ENCODE measurements around the gene NUAK2.
A peak's percentile ranks its signal among the peaks of the same experiment; 100 is the strongest.
"Not testable (repeated sequence)": the region's sequence is repeated elsewhere in the genome, so short reads cannot be mapped to it uniquely, and the experiment has no call there.

NUAK2 gene

GRCh38 chr1:205321162-205321958 lies at the start of gene NUAK2:
NUAK2 (minus strand) TSS chr1:205321745; CDS start chr1:205321628, 117 bp downstream.
- peak; percentile 71 to 73 for DNase-seq (ENCODE audit: low read depth in 2 of 2)

- no peak for DNase-seq (ENCODE audit: low read depth in 2 of 2)
Measured at GRCh38 chr1:205370780-205371179, 49.2 kb upstream of the NUAK2 start.

- no peak for DNase-seq (ENCODE audit: low read depth in 2 of 2)
Measured at GRCh38 chr1:205369701-205370123, 48.2 kb upstream of the NUAK2 start.

GRCh38 chr1:205368478-205368877 lies 46.9 kb upstream of the NUAK2 start:
- no peak for DNase-seq (ENCODE audit: low read depth in 2 of 2)

- no peak for DNase-seq (ENCODE audit: low read depth in 2 of 2)
Measured at GRCh38 chr1:205365945-205366463, 44.5 kb upstream of the NUAK2 start.

- DNase-seq (ENCODE audit: low read depth in 2 of 2), result not testable (repeated sequence)
Measured at GRCh38 chr1:205365086-205365485, 43.5 kb upstream of the NUAK2 start.

- no peak for DNase-seq (ENCODE audit: low read depth in 2 of 2)
Measured at GRCh38 chr1:205360891-205361290, 39.3 kb upstream of the NUAK2 start.

GRCh38 chr1:205359771-205360565 lies 38.4 kb upstream of the NUAK2 start:
- DNase-seq (ENCODE audit: low read depth in 2 of 2), result no peak

- DNase-seq (ENCODE audit: low read depth in 2 of 2), result no peak
Measured at GRCh38 chr1:205358579-205358978, 37.0 kb upstream of the NUAK2 start.

GRCh38 chr1:205357567-205357966 lies 36.0 kb upstream of the NUAK2 start:
- DNase-seq (ENCODE audit: low read depth in 2 of 2), result no peak

- DNase-seq (ENCODE audit: low read depth in 2 of 2), result no peak
Measured at GRCh38 chr1:205356440-205357139, 35.0 kb upstream of the NUAK2 start, which contains the start of gene KLHDC8A. KLHDC8A (minus strand) TSS chr1:205356922; CDS start chr1:205343604, 13,318 bp downstream.

GRCh38 chr1:205355075-205355453 lies 33.5 kb upstream of the NUAK2 start:
- no peak for DNase-seq (ENCODE audit: low read depth in 2 of 2)

GRCh38 chr1:205354259-205355074 lies 32.9 kb upstream of the NUAK2 start:
- DNase-seq (ENCODE audit: low read depth in 2 of 2), result peak; percentile 25 to 27

GRCh38 chr1:205353612-205354011 lies 32.1 kb upstream of the NUAK2 start:
- DNase-seq (ENCODE audit: low read depth in 2 of 2), result no peak

- no peak for DNase-seq (ENCODE audit: low read depth in 2 of 2)
Measured at GRCh38 chr1:205353191-205353590, 31.6 kb upstream of the NUAK2 start.

GRCh38 chr1:205351984-205352713 lies 30.6 kb upstream of the NUAK2 start:
- DNase-seq (ENCODE audit: low read depth in 2 of 2), result no peak

GRCh38 chr1:205350691-205351141 lies 29.2 kb upstream of the NUAK2 start:
- DNase-seq (ENCODE audit: low read depth in 2 of 2), result no peak

GRCh38 chr1:205350124-205350523 lies 28.6 kb upstream of the NUAK2 start:
- no peak for DNase-seq (ENCODE audit: low read depth in 2 of 2)

- no peak for DNase-seq (ENCODE audit: low read depth in 2 of 2)
Measured at GRCh38 chr1:205348554-205349487, 27.3 kb upstream of the NUAK2 start.

Measured in stimulated activated CD8-positive, alpha-beta memory T cell treated with anti-CD3 and anti-CD28 coated beads, Interleukin-7, amount 100 ng/mL, for 1 hour (primary cell).